ENCODE data around the gene KSR2.

The KSR2 gene

GRCh38 chr12:117430246-117430645 lies 538.5 kb downstream of the KSR2 start:
- no peak for DNase-seq

GRCh38 chr12:117427211-117427610 lies 541.6 kb downstream of the KSR2 start:
- DNase-seq = no peak

- DNase-seq = no peak
Observed at GRCh38 chr12:117421987-117422386, 546.8 kb downstream of the KSR2 start.

GRCh38 chr12:117421068-117421752 lies 547.6 kb downstream of the KSR2 start:
- no peak for DNase-seq

- no peak for DNase-seq
Observed at GRCh38 chr12:117417004-117417403, 551.8 kb downstream of the KSR2 start.

GRCh38 chr12:117412465-117413188 lies 556.2 kb downstream of the KSR2 start:
- no peak for DNase-seq

- DNase-seq = no peak
Observed at GRCh38 chr12:117409286-117409685, 559.5 kb downstream of the KSR2 start.

GRCh38 chr12:117408161-117408791 lies 560.5 kb downstream of the KSR2 start:
- DNase-seq = no peak

GRCh38 chr12:117404940-117405339 lies 563.9 kb downstream of the KSR2 start:
- no peak for DNase-seq

GRCh38 chr12:117404203-117404853 lies 564.5 kb downstream of the KSR2 start:
- no peak for DNase-seq

- no peak for DNase-seq
Observed at GRCh38 chr12:117403586-117404139, 565.1 kb downstream of the KSR2 start.

Data from CD4-positive, alpha-beta T cell treated with Interleukin-15 for 1 hour (primary cell).